Measurements from ENCODE around the gene C3orf22.

Gene C3orf22

DNA sequence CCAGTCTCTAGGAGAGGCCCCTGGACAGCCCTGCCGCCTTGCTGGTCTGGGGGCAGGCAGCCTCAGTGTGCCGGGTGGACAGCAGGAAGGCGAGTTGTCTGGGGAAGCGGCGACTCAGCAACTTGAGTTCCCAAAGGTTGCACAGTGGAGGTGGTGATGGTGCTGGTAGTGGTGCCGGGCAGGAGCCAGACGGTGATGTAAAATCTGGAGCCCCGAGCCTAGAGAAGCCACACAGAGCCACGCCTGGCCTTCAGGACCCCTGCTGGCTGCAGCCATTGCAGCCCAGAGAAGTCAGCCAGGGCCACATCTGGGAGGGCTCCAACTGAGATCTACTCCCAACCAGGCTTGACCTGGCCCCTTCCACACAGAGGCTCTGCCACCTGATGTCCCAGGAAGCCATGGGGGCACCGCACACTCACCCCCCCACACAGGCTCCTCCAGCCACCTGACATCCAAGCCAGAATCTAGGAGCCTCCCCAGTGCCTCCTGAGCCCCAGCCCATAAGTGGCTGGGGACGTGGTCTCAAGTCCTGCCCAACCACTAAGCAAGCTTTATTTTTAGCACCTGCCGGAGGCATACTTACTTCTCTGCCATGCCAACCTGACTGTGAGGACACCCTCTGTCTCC, 8.8 kb downstream of the C3orf22 start:
- Histone ChIP-seq H3K4me3 (replicated peaks; ENCODE audit: insufficient read depth, low read length) (no peak overlapping the region), H3K27me3 (ENCODE audit: insufficient read depth, poor library complexity, severe bottlenecking) (no peaks in the 10 kb centered on the region), H3K27ac (replicated peaks) (no peak overlapping the region)
- DNase-seq (ENCODE audit: low read depth in 1 of 2, low spot score in 1 of 2), result no peak
- TF ChIP-seq REST (IDR thresholded peaks at IDR 0.05; ENCODE audit: insufficient replicate concordance, low read depth) (no peak), CTCF (IDR thresholded peaks at IDR 0.05; ENCODE audit: insufficient read depth, low read length) (no peak), GABPA (IDR thresholded peaks at IDR 0.05; ENCODE audit: low read depth) (no peak), POLR2AphosphoS5 (IDR thresholded peaks at IDR 0.05; ENCODE audit: low read depth) (no peak), SPI1 (IDR thresholded peaks at IDR 0.05; ENCODE audit: borderline replicate concordance, low read depth) (no peak)

DNA sequence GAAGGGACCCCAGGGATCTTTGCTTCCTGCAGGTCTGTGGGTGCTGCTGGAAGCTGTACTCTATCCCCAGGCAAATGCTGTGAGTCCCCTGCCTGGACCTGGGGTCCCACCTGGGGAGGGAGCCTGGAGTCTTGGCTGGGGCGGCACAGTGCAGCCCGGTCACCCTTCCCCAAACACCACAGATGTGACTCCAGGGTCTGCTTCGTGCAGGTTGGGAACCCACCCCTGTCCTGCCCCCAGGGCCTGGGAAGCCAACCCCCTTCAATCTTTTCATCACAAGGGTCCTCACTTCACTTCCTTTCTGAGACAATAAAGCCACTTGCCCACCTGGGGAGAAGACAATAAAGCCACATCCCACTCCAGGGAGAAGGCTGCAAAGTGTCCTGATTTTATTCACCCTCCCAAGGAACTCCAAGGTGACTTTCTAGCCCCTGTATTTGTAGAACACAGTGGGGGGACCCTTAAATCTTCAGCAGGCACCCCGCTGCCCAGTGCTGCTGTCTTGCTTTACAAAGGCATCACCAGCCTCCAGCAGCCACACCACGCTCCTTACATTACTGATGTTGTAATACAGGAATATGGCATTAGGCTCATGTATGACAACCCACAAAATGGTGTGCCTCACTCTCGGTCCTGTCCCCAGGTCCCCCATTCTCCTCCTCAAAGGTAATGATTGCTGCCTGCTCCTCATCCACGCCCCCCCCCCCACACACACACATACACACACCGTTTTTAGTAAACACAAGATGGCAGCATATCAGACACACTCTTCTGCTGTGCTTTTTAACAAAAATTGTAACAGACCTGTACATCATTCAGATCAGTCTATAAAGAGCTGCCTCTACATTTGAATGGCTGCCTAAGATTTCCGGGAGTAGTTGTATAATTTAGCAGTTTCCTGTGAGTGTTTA, 9.9 kb downstream of the C3orf22 start:
- no peak for TF ChIP-seq GABPA (IDR thresholded peaks at IDR 0.05; ENCODE audit: low read depth)
- DNase-seq (ENCODE audit: low read depth in 1 of 2, low spot score in 1 of 2), result no peak
- Histone ChIP-seq H3K27ac (replicated peaks) (no peak overlapping the region), H3K27me3 (ENCODE audit: insufficient read depth, poor library complexity, severe bottlenecking) (no peaks in the 10 kb centered on the region), H3K4me3 (replicated peaks; ENCODE audit: insufficient read depth, low read length) (no peak overlapping the region)

DNA sequence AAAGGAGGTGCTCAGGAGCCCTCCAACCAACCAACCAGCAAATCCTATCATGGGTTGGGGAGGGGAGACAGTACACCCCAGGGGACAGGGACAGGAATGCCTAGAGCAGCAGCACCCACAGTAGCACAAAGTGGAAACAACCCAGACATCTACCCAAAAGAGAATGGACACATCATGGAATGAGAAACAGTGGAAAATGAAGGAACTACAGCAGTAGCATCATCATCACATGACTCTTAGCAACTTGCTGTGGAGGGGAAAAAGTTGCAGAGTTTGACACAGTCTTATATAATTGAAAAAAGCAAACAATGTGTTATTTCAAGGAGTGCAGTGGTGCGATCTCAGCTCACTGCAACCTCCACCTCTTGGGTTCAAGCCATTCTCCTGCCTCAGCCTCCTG, 11.0 kb downstream of the C3orf22 start:
- no peak for TF ChIP-seq GABPA (IDR thresholded peaks at IDR 0.05; ENCODE audit: low read depth)
- TF ChIP-seq REST (IDR thresholded peaks at IDR 0.05; ENCODE audit: insufficient replicate concordance, low read depth), result no peak
- no peak for TF ChIP-seq SPI1 (IDR thresholded peaks at IDR 0.05; ENCODE audit: borderline replicate concordance, low read depth)
- TF ChIP-seq POLR2AphosphoS5 (IDR thresholded peaks at IDR 0.05; ENCODE audit: low read depth), result no peak
- TF ChIP-seq CTCF (IDR thresholded peaks at IDR 0.05; ENCODE audit: insufficient read depth, low read length), result no peak
- no peak for DNase-seq (ENCODE audit: low read depth in 1 of 2, low spot score in 1 of 2)
- Histone ChIP-seq H3K27ac (replicated peaks) (no peak overlapping the region), H3K4me3 (replicated peaks; ENCODE audit: insufficient read depth, low read length) (no peak overlapping the region), H3K27me3 (ENCODE audit: insufficient read depth, poor library complexity, severe bottlenecking) (no peaks in the 10 kb centered on the region)

GRCh38 chr3:126546549-126547239, 12.0 kb downstream of the C3orf22 start:
- no peak overlapping the region for H3K27ac ChIP-seq (replicated peaks)
- H3K4me3 ChIP-seq (replicated peaks; ENCODE audit: insufficient read depth, low read length), result no peak overlapping the region
- DNase-seq (ENCODE audit: low read depth in 1 of 2, low spot score in 1 of 2), result no peak
- TF ChIP-seq GABPA (IDR thresholded peaks at IDR 0.05; ENCODE audit: low read depth) (no peak), SPI1 (IDR thresholded peaks at IDR 0.05; ENCODE audit: borderline replicate concordance, low read depth) (no peak), POLR2AphosphoS5 (IDR thresholded peaks at IDR 0.05; ENCODE audit: low read depth) (no peak), REST (IDR thresholded peaks at IDR 0.05; ENCODE audit: insufficient replicate concordance, low read depth) (no peak), CTCF (IDR thresholded peaks at IDR 0.05; ENCODE audit: insufficient read depth, low read length) (no peak)
- H3K27me3 ChIP-seq (ENCODE audit: insufficient read depth, poor library complexity, severe bottlenecking), result no peaks in the 10 kb centered on the region
